GM12878 (cell line): ENCODE results near the gene LITAF. TPM values are rescaled to one million over a fixed set of nuclear protein-coding genes. Genes with fewer than 3 reads are reported as not detected.

Source experiments
- ATAC-seq: fragments of 200-7000 bp; cut with Tn5 transposase; 3 replicates; pipeline ENCODE4 v1.9.1; 2020; ENCODE audit warnings: mild to moderate bottlenecking, moderate library complexity
- BruUV-seq: library from RNA; stranded (reverse); fragments of 400-500 nt; replicated peaks from 2 replicates; lab custom pipeline; 2021; lab: Mats Ljungman, UMichigan
- CTCF ChIA-PET: fragments of 300-600 bp; sonication (Branson Sonifier 250); formaldehyde crosslinking; extraction: SDS; loops from one replicate; lab custom pipeline; 2021; ENCODE audit warnings: inconsistent platforms; lab: Yijun Ruan, JAX
- POLR2A ChIA-PET: fragments of 350-600 bp; formaldehyde crosslinking; extraction: SDS; loops from one replicate; lab custom pipeline; 2021; ENCODE audit warnings: inconsistent platforms; lab: Charles Lee
- RAD21 ChIA-PET: fragments of 300-600 bp; sonication (Branson Sonifier 250); formaldehyde crosslinking; loops from one replicate; lab custom pipeline; 2023; ENCODE audit warnings: antibody characterized with exemption; ENCODE audit not compliant: unreplicated experiment; lab: Charles Lee
- SMC1A ChIA-PET: fragments of 300-600 bp; sonication (Branson Sonifier 250); formaldehyde crosslinking; loops from one replicate; lab custom pipeline; 2023; ENCODE audit not compliant: unreplicated experiment, uncharacterized antibody; lab: Charles Lee
- DNase-seq: peaks from one replicate; pipeline ENCODE4 v3.0.0-alpha.2; 2011; ENCODE audit warnings: low read depth, low spot score
- FAIRE-seq: peaks from 3 replicates; lab custom pipeline; 2011; peaks lifted over from hg19 to GRCh38; lab: Jason Lieb, UNC
- H2AFZ ChIP-seq: 2 replicates; pipeline ENCODE4 v1.6.0; 2011; ENCODE audit warnings: low read depth, low read length, control low read depth; ENCODE audit not compliant: control insufficient read depth
- H3K27ac ChIP-seq: 2 replicates; pipeline ENCODE4 v1.5.1; 2011; ENCODE audit warnings: control low read depth; ENCODE audit not compliant: control insufficient read depth, insufficient read depth
- H3K27me3 ChIP-seq, 2 experiments: replicated peaks in 1 of 2; 2 replicates each; pipeline versions ENCODE4 v1.6.0 to v1.6.1; 2011; ENCODE audit warnings: low read length in 1 of 2; ENCODE audit not compliant: control insufficient read depth in 2 of 2, insufficient read depth in 2 of 2
- H3K36me3 ChIP-seq, 2 experiments: 2 replicates each; pipeline ENCODE4 v1.5.1; 2011; ENCODE audit warnings: low read length in 1 of 2; ENCODE audit not compliant: control insufficient read depth in 2 of 2, insufficient read depth in 2 of 2
- H3K4me1 ChIP-seq: 2 replicates; pipeline ENCODE4 v1.6.1; 2011; ENCODE audit warnings: mild to moderate bottlenecking, low read length, moderate library complexity, mixed read lengths; ENCODE audit not compliant: control insufficient read depth, insufficient read depth
- H3K4me2 ChIP-seq: 2 replicates; pipeline ENCODE4 v1.6.0; 2011; ENCODE audit warnings: control low read depth; ENCODE audit not compliant: control insufficient read depth, insufficient read depth
- H3K4me3 ChIP-seq: fragments of 200-600 bp; sonication (generic); 2 replicates; pipeline ENCODE4 v1.5.1; 2016
- H3K79me2 ChIP-seq: 2 replicates; pipeline ENCODE4 v1.6.0; 2011; ENCODE audit warnings: low read length; ENCODE audit not compliant: control insufficient read depth, insufficient read depth
- H3K9ac ChIP-seq: 2 replicates; pipeline ENCODE4 v1.8.0; 2011; ENCODE audit warnings: low read length, control low read depth, mixed read lengths; ENCODE audit not compliant: control insufficient read depth, insufficient read depth
- H3K9me3 ChIP-seq: replicated peaks from 3 replicates; pipeline ENCODE4 v1.5.1; 2011; ENCODE audit warnings: mild to moderate bottlenecking, low read length; ENCODE audit not compliant: control insufficient read depth, insufficient read depth
- H4K20me1 ChIP-seq: 2 replicates; pipeline ENCODE4 v1.6.0; 2011; ENCODE audit not compliant: control insufficient read depth, insufficient read depth
- CEBPB ChIP-seq, 2 experiments: fragments of 150-350 bp in 1 of 2; IDR thresholded peaks; 2 replicates each; pipeline ENCODE4 v1.6.1; 2012 to 2014; ENCODE audit warnings: low read depth in 2 of 2, low read length in 2 of 2, borderline replicate concordance in 1 of 2, inconsistent platforms in 1 of 2
- FOXK2 ChIP-seq: fragments of 450-650 bp; IDR thresholded peaks from 2 replicates; pipeline ENCODE4 v1.6.1; 2017; ENCODE audit warnings: mild to moderate bottlenecking, moderate library complexity
- KAT2A ChIP-seq: conservative IDR thresholded peaks from 2 replicates; pipeline ENCODE4 v1.6.1; 2011; ENCODE audit warnings: low read depth, low read length; ENCODE audit not compliant: control insufficient read depth
- LARP7 ChIP-seq: fragments of 450-650 bp; IDR thresholded peaks from 2 replicates; pipeline ENCODE4 v1.6.1; 2017; ENCODE audit warnings: mild to moderate bottlenecking
- NBN ChIP-seq: fragments of 450-650 bp; IDR thresholded peaks from 2 replicates; pipeline ENCODE4 v1.6.1; 2016
- NFYA ChIP-seq: IDR thresholded peaks from 2 replicates; pipeline ENCODE4 v1.6.1; 2011; ENCODE audit warnings: low read depth, mild to moderate bottlenecking, low read length, improper control_type of control experiment, borderline replicate concordance
- NFYB ChIP-seq: IDR thresholded peaks from 2 replicates; pipeline ENCODE4 v1.6.1; 2011; ENCODE audit warnings: low read depth, mild to moderate bottlenecking, low read length, improper control_type of control experiment, moderate library complexity; ENCODE audit not compliant: insufficient read depth
- NR2C1 ChIP-seq: fragments of 450-650 bp; IDR thresholded peaks from 2 replicates; pipeline ENCODE4 v1.6.1; 2017; ENCODE audit warnings: antibody characterized with exemption, mild to moderate bottlenecking, moderate library complexity
- NRF1 ChIP-seq: conservative IDR thresholded peaks from 2 replicates; pipeline ENCODE4 v1.6.1; 2011; ENCODE audit warnings: mild to moderate bottlenecking, low read depth, low read length, improper control_type of control experiment
- WGBS: methylation state at CpG from one replicate; pipeline ENCODE4 v1.1.6; 2016; ENCODE audit warnings: low lambda C conversion rate; ENCODE audit not compliant: insufficient replicate concordance, insufficient coverage; ENCODE audit errors: missing lambda C conversion rate; 5-methylcytosine and 5-hydroxymethylcytosine counted together
- in situ Hi-C: fragments of 300-500 bp; cut with MboI; formaldehyde crosslinking; loops from 9 replicates; pipeline ENCODE4 v1.14.3; 2018; ENCODE audit warnings: mixed read lengths
- intact Hi-C: fragments of 100-400 bp; cut with micrococcal nuclease; formaldehyde crosslinking; loops from one replicate; pipeline ENCODE4 v1.14.2; 2022; ENCODE audit not compliant: unreplicated experiment
- polyA plus RNA-seq, 11 experiments: library from polyadenylated mRNA; depleted of rRNA in 4 of 11; unstranded in 6 of 11; stranded (reverse) in 5 of 11; fragments of >200 nt; fragmentation: Nextera tagmentation in 4 of 11; fragmentation: Illumina TruSeq in 1 of 11; extraction: Ambion mirVana in 4 of 11; extraction: Trizol in 1 of 11; gene quantifications; 1 replicate in 1 of 11; 2 replicates in 10 of 11; pipeline versions ENCODE4 v1.2.1 to v1.2.3, GENCODE V29; 2011 to 2016; ENCODE audit warnings: inconsistent platforms in 2 of 11, missing spikeins in 2 of 11, low read depth in 1 of 11
- total RNA-seq, 4 experiments: library from RNA; depleted of rRNA in 3 of 4; stranded (reverse); fragments of >200 nt in 3 of 4; fragmentation: Illumina TruSeq in 1 of 4; extraction: Trizol in 1 of 4; gene quantifications; 2 replicates each; pipeline versions ENCODE4 v1.2.1 to v1.2.3, GENCODE V29; 2013 to 2021
- TF ChIP-seq, protein P1 (sequence below): fragments of 450-650 bp; IDR thresholded peaks from 2 replicates; pipeline ENCODE4 v1.6.1; 2018; ENCODE audit warnings: mild to moderate bottlenecking, low read depth, moderate library complexity; ENCODE audit not compliant: partially characterized antibody
- TF ChIP-seq, protein P2 (sequence below): fragments of 450-650 bp; IDR thresholded peaks from 2 replicates; pipeline ENCODE4 v1.6.1; 2017; ENCODE audit warnings: mild to moderate bottlenecking

LITAF gene
- total and polyA plus RNA-seq, 10 of the 15 experiments (the other 5 are each of a cell fraction or from before 2014, with no cell fraction given) = 99.2 to 211 (median 147) TPM

DNA sequence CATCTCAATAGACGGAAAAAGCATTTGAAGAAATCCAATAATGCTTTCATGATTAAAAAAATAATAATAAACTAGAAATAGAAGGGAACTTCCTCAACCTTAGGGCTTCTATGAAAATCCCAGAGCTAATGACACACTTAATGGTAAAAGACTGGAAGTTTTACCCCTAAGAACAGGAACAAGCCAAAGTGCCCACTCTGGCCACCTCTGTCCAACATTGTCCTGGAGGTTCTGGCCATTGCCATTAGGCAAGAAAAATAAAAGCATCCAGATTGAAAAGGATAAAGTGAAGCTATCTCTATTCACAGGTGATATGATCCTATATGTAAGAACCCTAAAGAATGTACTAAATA, 2.5 kb upstream of the LITAF start:
- H3K36me3 ChIP-seq = no peaks in the 10 kb centered on the region
- H3K79me2 ChIP-seq = peaks cover 31% of the 10 kb centered on the region
- 100% methylated on average over 1 of the region's 1 CpG for WGBS
- H3K9me3 ChIP-seq = no peaks in the 10 kb centered on the region
- no TSS peak for BruUV-seq
- H3K4me3 ChIP-seq = no peak overlapping the region
- DNase-seq = no peak
- intact Hi-C loops = no loop called here
- no peak overlapping the region for H3K4me2 ChIP-seq
- TF ChIP-seq, protein P1, sequence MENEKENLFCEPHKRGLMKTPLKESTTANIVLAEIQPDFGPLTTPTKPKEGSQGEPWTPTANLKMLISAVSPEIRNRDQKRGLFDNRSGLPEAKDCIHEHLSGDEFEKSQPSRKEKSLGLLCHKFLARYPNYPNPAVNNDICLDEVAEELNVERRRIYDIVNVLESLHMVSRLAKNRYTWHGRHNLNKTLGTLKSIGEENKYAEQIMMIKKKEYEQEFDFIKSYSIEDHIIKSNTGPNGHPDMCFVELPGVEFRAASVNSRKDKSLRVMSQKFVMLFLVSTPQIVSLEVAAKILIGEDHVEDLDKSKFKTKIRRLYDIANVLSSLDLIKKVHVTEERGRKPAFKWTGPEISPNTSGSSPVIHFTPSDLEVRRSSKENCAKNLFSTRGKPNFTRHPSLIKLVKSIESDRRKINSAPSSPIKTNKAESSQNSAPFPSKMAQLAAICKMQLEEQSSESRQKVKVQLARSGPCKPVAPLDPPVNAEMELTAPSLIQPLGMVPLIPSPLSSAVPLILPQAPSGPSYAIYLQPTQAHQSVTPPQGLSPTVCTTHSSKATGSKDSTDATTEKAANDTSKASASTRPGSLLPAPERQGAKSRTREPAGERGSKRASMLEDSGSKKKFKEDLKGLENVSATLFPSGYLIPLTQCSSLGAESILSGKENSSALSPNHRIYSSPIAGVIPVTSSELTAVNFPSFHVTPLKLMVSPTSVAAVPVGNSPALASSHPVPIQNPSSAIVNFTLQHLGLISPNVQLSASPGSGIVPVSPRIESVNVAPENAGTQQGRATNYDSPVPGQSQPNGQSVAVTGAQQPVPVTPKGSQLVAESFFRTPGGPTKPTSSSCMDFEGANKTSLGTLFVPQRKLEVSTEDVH = no peak
- TF ChIP-seq LARP7 (no peak), NRF1 (no peak), FOXK2 (no peak), NR2C1 (no peak), NFYA (no peak), CEBPB (IDR thresholded peaks at IDR 0.05; ENCODE audit: borderline replicate concordance in 1 of 2, low read depth in 2 of 2, low read length in 2 of 2) (no peak), KAT2A (no peak), NBN (no peak), NFYB (no peak)
- TF ChIP-seq, protein P2, sequence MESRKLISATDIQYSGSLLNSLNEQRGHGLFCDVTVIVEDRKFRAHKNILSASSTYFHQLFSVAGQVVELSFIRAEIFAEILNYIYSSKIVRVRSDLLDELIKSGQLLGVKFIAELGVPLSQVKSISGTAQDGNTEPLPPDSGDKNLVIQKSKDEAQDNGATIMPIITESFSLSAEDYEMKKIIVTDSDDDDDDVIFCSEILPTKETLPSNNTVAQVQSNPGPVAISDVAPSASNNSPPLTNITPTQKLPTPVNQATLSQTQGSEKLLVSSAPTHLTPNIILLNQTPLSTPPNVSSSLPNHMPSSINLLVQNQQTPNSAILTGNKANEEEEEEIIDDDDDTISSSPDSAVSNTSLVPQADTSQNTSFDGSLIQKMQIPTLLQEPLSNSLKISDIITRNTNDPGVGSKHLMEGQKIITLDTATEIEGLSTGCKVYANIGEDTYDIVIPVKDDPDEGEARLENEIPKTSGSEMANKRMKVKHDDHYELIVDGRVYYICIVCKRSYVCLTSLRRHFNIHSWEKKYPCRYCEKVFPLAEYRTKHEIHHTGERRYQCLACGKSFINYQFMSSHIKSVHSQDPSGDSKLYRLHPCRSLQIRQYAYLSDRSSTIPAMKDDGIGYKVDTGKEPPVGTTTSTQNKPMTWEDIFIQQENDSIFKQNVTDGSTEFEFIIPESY = no peak
- TF ChIP-seq, all 136 proteins: peak for 0
- Histone ChIP-seq H3K27me3 (no peaks in the 10 kb centered on the region), H2AFZ (no peak overlapping the region), H3K27ac (no peak overlapping the region), H3K9ac (no peak overlapping the region), H4K20me1 (no peaks in the 10 kb centered on the region), H3K4me1 (no peaks in the 10 kb centered on the region)
- in situ Hi-C loops = no loop called here
- ATAC-seq = no peak
- CTCF ChIA-PET = interaction anchor here (0.6 to 1.2 kb wide), 6 partner anchors 20 to 479 kb away, joined by 3 to 6 read pairs (median 4); no protein-coding TSS in a partner anchor
- POLR2A ChIA-PET = interaction anchor here (0.6 kb wide), 2 partner anchors 28 to 344 kb away, joined by 4 to 5 read pairs; no protein-coding TSS in a partner anchor
- SMC1A ChIA-PET = interaction anchor here (0.7 to 1.4 kb wide), 4 partner anchors 20 to 125 kb away, joined by 3 to 5 read pairs (median 4); no protein-coding TSS in a partner anchor
- RAD21 ChIA-PET = interaction anchor here (1.2 to 1.5 kb wide), 2 partner anchors 13 to 57 kb away, joined by 5 to 6 read pairs; no protein-coding TSS in a partner anchor
- FAIRE-seq = no peak
